IMR-90 (cell line): ENCODE measurements around the gene ABI3BP. TPM values are rescaled to one million over a fixed set of nuclear protein-coding genes. Genes with fewer than 3 reads are reported as not detected.

ENCODE experiments used
- ATAC-seq: fragments of 200-7000 bp; cut with Tn5 transposase; 2 replicates; pipeline ENCODE4 v1.9.1; 2020; ENCODE audit warnings: low read depth, mild to moderate bottlenecking, moderate library complexity
- BruUV-seq: library from RNA; stranded (reverse); fragments of 400-500 nt; replicated peaks from 2 replicates; lab custom pipeline; 2021; lab: Mats Ljungman, UMichigan
- CTCF ChIA-PET: fragments of 300-600 bp; formaldehyde crosslinking; extraction: SDS; loops from one replicate; lab custom pipeline; 2021; ENCODE audit warnings: antibody characterized with exemption; lab: Yijun Ruan, JAX
- POLR2A ChIA-PET: fragments of 300-600 bp; sonication (Branson Sonifier 250); formaldehyde crosslinking; loops from one replicate; lab custom pipeline; 2022; ENCODE audit warnings: antibody characterized with exemption; ENCODE audit not compliant: unreplicated experiment; lab: Charles Lee
- DNase-seq: peaks from one replicate; pipeline ENCODE4 v3.0.0; 2013
- H2AFZ ChIP-seq: replicated peaks from 2 replicates; pipeline ENCODE3; 2013; ENCODE audit warnings: low read length, mild to moderate bottlenecking; ENCODE audit not compliant: poor library complexity
- H2AK5ac ChIP-seq: 2 replicates; pipeline ENCODE4 v1.6.1; 2013; ENCODE audit warnings: low read depth, low read length, inconsistent platforms
- H2AK9ac ChIP-seq: replicated peaks from 2 replicates; pipeline ENCODE3; 2013; ENCODE audit warnings: mild to moderate bottlenecking, low read depth, low read length, moderate library complexity; ENCODE audit not compliant: poor library complexity
- H2BK120ac ChIP-seq: 2 replicates; pipeline ENCODE4 v1.6.1; 2013; ENCODE audit warnings: low read depth, low read length, inconsistent platforms
- H2BK15ac ChIP-seq: 3 replicates; pipeline ENCODE4 v1.6.1; 2013; ENCODE audit warnings: low read depth, low read length, inconsistent platforms
- H2BK20ac ChIP-seq: 2 replicates; pipeline ENCODE4 v1.6.1; 2013; ENCODE audit warnings: low read depth, mild to moderate bottlenecking, inconsistent platforms, low read length, moderate library complexity
- H2BK5ac ChIP-seq: 2 replicates; pipeline ENCODE4 v1.6.1; 2013; ENCODE audit warnings: mild to moderate bottlenecking, low read depth, low read length, inconsistent platforms; ENCODE audit not compliant: poor library complexity, severe bottlenecking
- H3K14ac ChIP-seq: replicated peaks from 2 replicates; pipeline ENCODE4 v1.6.1; 2013; ENCODE audit warnings: low read depth, low read length, inconsistent platforms
- H3K18ac ChIP-seq: 2 replicates; pipeline ENCODE4 v1.6.1; 2013; ENCODE audit warnings: low read depth, low read length, control low read depth
- H3K23ac ChIP-seq: 2 replicates; pipeline ENCODE4 v1.6.1; 2013; ENCODE audit warnings: low read depth, low read length, inconsistent platforms
- H3K27ac ChIP-seq: 2 replicates; pipeline ENCODE4 v1.5.1; 2013; ENCODE audit warnings: mild to moderate bottlenecking, control low read depth, low read length; ENCODE audit not compliant: insufficient read depth
- H3K27me3 ChIP-seq: 2 replicates; pipeline ENCODE4 v1.6.1; 2013; ENCODE audit warnings: low read length; ENCODE audit not compliant: control insufficient read depth, insufficient read depth
- H3K36me3 ChIP-seq: 2 replicates; pipeline ENCODE4 v1.6.1; 2013; ENCODE audit warnings: low read length, mixed read lengths; ENCODE audit not compliant: control insufficient read depth, insufficient read depth
- H3K4ac ChIP-seq: 2 replicates; pipeline ENCODE4 v1.6.1; 2013; ENCODE audit warnings: low read depth, low read length, inconsistent platforms
- H3K4me1 ChIP-seq: 2 replicates; pipeline ENCODE4 v1.6.1; 2013; ENCODE audit warnings: low read length, mixed read lengths; ENCODE audit not compliant: control insufficient read depth, insufficient read depth
- H3K4me2 ChIP-seq: 2 replicates; pipeline ENCODE4 v1.6.1; 2013; ENCODE audit warnings: low read depth, mild to moderate bottlenecking, control low read depth, low read length, moderate library complexity
- H3K4me3 ChIP-seq: 2 replicates; pipeline ENCODE4 v1.5.1; 2013; ENCODE audit warnings: low read depth, mild to moderate bottlenecking, control low read depth, low read length, moderate library complexity; ENCODE audit not compliant: insufficient read depth
- H3K56ac ChIP-seq: 2 replicates; pipeline ENCODE4 v1.6.1; 2013; ENCODE audit warnings: low read length, inconsistent platforms; ENCODE audit not compliant: insufficient read depth; ENCODE audit errors: extremely low read depth
- H3K79me1 ChIP-seq, 2 experiments: 2 replicates each; pipeline ENCODE4 v1.6.1; 2013; ENCODE audit warnings: low read length in 2 of 2, inconsistent platforms in 1 of 2, low read depth in 1 of 2
- H3K9ac ChIP-seq: 2 replicates; pipeline ENCODE4 v1.6.1; 2013; ENCODE audit warnings: low read depth, low read length, control low read depth
- H3K9me1 ChIP-seq: 2 replicates; pipeline ENCODE4 v1.6.1; 2013; ENCODE audit warnings: low read length, inconsistent platforms; ENCODE audit not compliant: insufficient read depth
- H3K9me3 ChIP-seq: 2 replicates; pipeline ENCODE4 v1.6.1; 2013; ENCODE audit warnings: low read length; ENCODE audit not compliant: control insufficient read depth, insufficient read depth
- H4K20me1 ChIP-seq: 2 replicates; pipeline ENCODE4 v1.6.1; 2013; ENCODE audit warnings: low read length, inconsistent platforms; ENCODE audit not compliant: insufficient read depth
- H4K5ac ChIP-seq: 2 replicates; pipeline ENCODE4 v1.6.1; 2013; ENCODE audit warnings: mild to moderate bottlenecking, low read depth, low read length, control low read depth
- H4K8ac ChIP-seq, 2 experiments: 2 replicates each; pipeline ENCODE4 v1.6.1; 2013; ENCODE audit warnings: low read depth in 2 of 2, low read length in 2 of 2, control low read depth in 1 of 2, inconsistent platforms in 1 of 2
- H4K91ac ChIP-seq: 2 replicates; pipeline ENCODE4 v1.6.1; 2013; ENCODE audit warnings: low read depth, low read length, inconsistent platforms; ENCODE audit not compliant: insufficient read depth
- MAFK ChIP-seq: IDR thresholded peaks from 2 replicates; pipeline ENCODE4 v1.6.1; 2012; ENCODE audit warnings: low read depth, low read length, improper control_type of control experiment
- MXI1 ChIP-seq: IDR thresholded peaks from 2 replicates; pipeline ENCODE4 v1.6.1; 2012; ENCODE audit warnings: low read depth, mild to moderate bottlenecking, low read length, moderate library complexity, borderline replicate concordance
- WGBS, 2 experiments: methylation state at CpG; one replicate each; pipeline versions ENCODE4 v1.1.5 to v1.1.7; 2013; ENCODE audit warnings: missing lambda C conversion rate in 2 of 2; ENCODE audit not compliant: insufficient read length in 1 of 2; ENCODE audit errors: extremely low coverage in 2 of 2; 5-methylcytosine and 5-hydroxymethylcytosine counted together
- dilution Hi-C: fragments of 300-500 bp; cut with HindIII; formaldehyde crosslinking; loops from one replicate; pipeline ENCODE4 v1.14.3; 2018; ENCODE audit warnings: low sequenced_read_pairs; ENCODE audit not compliant: unreplicated experiment
- in situ Hi-C: fragments of 300-500 bp; cut with MboI; formaldehyde crosslinking; loops from 3 replicates; pipeline ENCODE4 v1.14.3; 2019; ENCODE audit warnings: low sequenced_read_pairs, inconsistent platforms, mixed read lengths
- intact Hi-C: fragments of 100-400 bp; cut with micrococcal nuclease; formaldehyde crosslinking; loops from 2 replicates; pipeline ENCODE4 v1.10.0; 2022
- polyA plus RNA-seq, 3 experiments: library from polyadenylated mRNA; depleted of rRNA; stranded (reverse); fragments of >200 nt; gene quantifications; 2 replicates each; pipeline ENCODE4 v1.2.3, GENCODE V29; 2012; ENCODE audit warnings: low replicate concordance in 1 of 3
- total RNA-seq: library from RNA; depleted of rRNA; stranded (reverse); fragments of >200 nt; gene quantifications from 2 replicates; pipeline ENCODE4 v1.2.3, GENCODE V29; 2012

Gene ABI3BP
- total and polyA plus RNA-seq, 2 of the 4 experiments (the other 2 are of a cell fraction) = 3.0 to 26.7 TPM

GRCh38 chr3:100834332-100834731, 158.9 kb downstream of the ABI3BP start:
- no peak overlapping the region for H2AK9ac ChIP-seq
- in situ Hi-C loops (no loop called here), dilution Hi-C loops (no loop called here), intact Hi-C loops (no loop called here)
- no peak for TF ChIP-seq MXI1
- TF ChIP-seq MAFK = 0 out of 2 replicates have a peak, but pooled peaks have one; percentile 4
- ChIA-PET CTCF (no interaction called here), POLR2A (no interaction called here)
- H3K9ac ChIP-seq = no peak overlapping the region
- no peak overlapping the region for H2AFZ ChIP-seq
- no peaks in the 10 kb centered on the region for H4K20me1 ChIP-seq
- H4K91ac ChIP-seq = no peak overlapping the region
- no peak overlapping the region for H2BK5ac ChIP-seq
- H3K79me1 ChIP-seq = no peaks in the 10 kb centered on the region
- H3K9me1 ChIP-seq = no peaks in the 10 kb centered on the region; the same call in 1 of the 2 replicates
- no peak overlapping the region for H3K27ac ChIP-seq
- no peak overlapping the region for H2BK20ac ChIP-seq
- H3K56ac ChIP-seq = no peak overlapping the region
- no peaks in the 10 kb centered on the region for H3K36me3 ChIP-seq
- no peak overlapping the region for H4K5ac ChIP-seq
- no peaks in the 10 kb centered on the region for H3K4me1 ChIP-seq
- no peak overlapping the region for H2AK5ac ChIP-seq
- no peak overlapping the region for H3K23ac ChIP-seq
- no peak overlapping the region for H2BK120ac ChIP-seq
- no peak for ATAC-seq
- no peak overlapping the region for H3K4ac ChIP-seq
- H3K9me3 ChIP-seq = no peaks in the 10 kb centered on the region
- H3K4me2 ChIP-seq = no peak overlapping the region
- BruUV-seq = no TSS peak
- DNase-seq = no peak
- H3K14ac ChIP-seq = no peak overlapping the region
- no peak overlapping the region for H4K8ac ChIP-seq
- peaks cover 3% of the 10 kb centered on the region for H3K27me3 ChIP-seq
- H3K18ac ChIP-seq = no peak overlapping the region
- WGBS, 2 experiments = no CpG with 5 or more reads among the region's 5 CpGs
- no peak overlapping the region for H3K4me3 ChIP-seq
- no peak overlapping the region for H2BK15ac ChIP-seq
